Measurements from ENCODE around the gene IRAK1. TPM values are rescaled to one million over a fixed set of nuclear protein-coding genes. Genes with fewer than 3 reads are reported as not detected.

The IRAK1 gene
- total RNA-seq, 1 donor, result 99.5 TPM

- peaks cover 9% of the 10 kb centered on the region for H3K27me3 ChIP-seq (ENCODE audit: insufficient read depth, low read length)
These were observed 11.2 kb downstream of the IRAK1 start for GRCh38 chrX:154008521-154008920.

GRCh38 chrX:154006947-154007346 lies 12.8 kb downstream of the IRAK1 start:
- H3K27ac ChIP-seq (ENCODE audit: low read depth, low read length), result no peak overlapping the region
- peaks cover 10% of the 10 kb centered on the region for H3K27me3 ChIP-seq (ENCODE audit: insufficient read depth, low read length)
- no peak overlapping the region for H3K4me3 ChIP-seq (ENCODE audit: insufficient read depth, low read length)
- H3K9me3 ChIP-seq (ENCODE audit: low read depth, low read length), result no peaks in the 10 kb centered on the region
- H3K4me1 ChIP-seq (ENCODE audit: insufficient read depth, low read length), result peaks cover 7% of the 10 kb centered on the region
- no peak overlapping the region for H2AFZ ChIP-seq (ENCODE audit: low read length)
- H4K20me1 ChIP-seq (ENCODE audit: insufficient read depth, low read length), result no peaks in the 10 kb centered on the region
- H3K4me2 ChIP-seq (ENCODE audit: insufficient read depth, low read length), result no peak overlapping the region
- H3K36me3 ChIP-seq (ENCODE audit: insufficient read depth, low read length), result peaks cover 20% of the 10 kb centered on the region
- no peak for TF ChIP-seq CTCF (IDR thresholded peaks at IDR 0.05; ENCODE audit: extremely low read depth, low read depth, low read length)
- H3K79me2 ChIP-seq (ENCODE audit: insufficient read depth, low read length), result no peaks in the 10 kb centered on the region
- peak; percentile 13 for DNase-seq (ENCODE audit: insufficient read length, low spot score, missing footprints)

More at GRCh38 chrX:154008521-154008920, 11.2 kb downstream of the IRAK1 start:
- Histone ChIP-seq H3K36me3 (ENCODE audit: insufficient read depth, low read length) (peaks cover 33% of the 10 kb centered on the region), H2AFZ (ENCODE audit: low read length) (no peak overlapping the region), H3K4me3 (ENCODE audit: insufficient read depth, low read length) (no peak overlapping the region), H3K27ac (ENCODE audit: low read depth, low read length) (no peak overlapping the region), H3K4me1 (ENCODE audit: insufficient read depth, low read length) (no peaks in the 10 kb centered on the region), H3K4me2 (ENCODE audit: insufficient read depth, low read length) (no peak overlapping the region), H3K79me2 (ENCODE audit: insufficient read depth, low read length) (peaks cover 2% of the 10 kb centered on the region), H3K9me3 (ENCODE audit: low read depth, low read length) (no peaks in the 10 kb centered on the region), H4K20me1 (ENCODE audit: insufficient read depth, low read length) (peaks cover under 1% of the 10 kb centered on the region)
- DNase-seq (ENCODE audit: insufficient read length, low spot score, missing footprints), result peak; percentile 35
- no peak for TF ChIP-seq CTCF (IDR thresholded peaks at IDR 0.05; ENCODE audit: extremely low read depth, low read depth, low read length)

GRCh38 chrX:154004315-154004714 lies 15.4 kb downstream of the IRAK1 start:
- H3K9me3 ChIP-seq (ENCODE audit: low read depth, low read length), result no peaks in the 10 kb centered on the region
- DNase-seq (ENCODE audit: insufficient read length, low spot score, missing footprints), result peak; percentile 32
- H3K4me2 ChIP-seq (ENCODE audit: insufficient read depth, low read length), result peak overlapping the region; percentile 26
- H3K27ac ChIP-seq (ENCODE audit: low read depth, low read length), result no peak overlapping the region
- H3K4me3 ChIP-seq (ENCODE audit: insufficient read depth, low read length), result no peak overlapping the region
- no peak for TF ChIP-seq CTCF (IDR thresholded peaks at IDR 0.05; ENCODE audit: extremely low read depth, low read depth, low read length)
- H2AFZ ChIP-seq (ENCODE audit: low read length), result no peak overlapping the region
- peaks cover 10% of the 10 kb centered on the region for H3K4me1 ChIP-seq (ENCODE audit: insufficient read depth, low read length)
- H3K36me3 ChIP-seq (ENCODE audit: insufficient read depth, low read length), result peaks cover 4% of the 10 kb centered on the region
- no peaks in the 10 kb centered on the region for H4K20me1 ChIP-seq (ENCODE audit: insufficient read depth, low read length)
- H3K27me3 ChIP-seq (ENCODE audit: insufficient read depth, low read length), result peaks cover 10% of the 10 kb centered on the region
- H3K79me2 ChIP-seq (ENCODE audit: insufficient read depth, low read length), result no peaks in the 10 kb centered on the region

DNA sequence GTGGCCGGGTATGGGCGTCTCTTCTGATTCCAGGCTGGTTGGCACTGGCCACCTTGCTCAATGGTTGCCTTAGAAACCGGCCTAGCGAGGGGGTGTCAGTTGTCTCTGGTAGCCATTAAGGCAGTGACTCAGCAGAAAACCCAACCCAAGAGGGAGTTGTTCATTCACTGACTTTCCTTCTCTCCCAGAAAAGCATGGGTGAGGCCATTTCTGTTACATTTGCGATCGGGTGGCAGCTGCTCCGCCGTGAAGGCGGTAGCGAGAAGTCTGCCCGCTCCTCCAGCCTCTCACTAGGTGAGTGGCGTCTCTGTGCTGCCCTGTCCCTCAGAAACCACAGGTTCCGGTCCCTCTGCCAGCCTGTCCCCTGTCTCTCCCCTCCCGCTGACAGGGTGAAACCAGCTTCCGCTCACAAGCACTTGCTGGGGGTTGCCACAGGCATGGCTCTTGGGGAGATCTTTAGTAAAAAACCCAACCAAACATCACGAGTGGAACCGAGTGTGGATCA lies 17.4 kb downstream of the IRAK1 start:
- Histone ChIP-seq H3K4me2 (ENCODE audit: insufficient read depth, low read length) (peak overlapping the region; percentile 51), H3K27me3 (ENCODE audit: insufficient read depth, low read length) (peaks cover 14% of the 10 kb centered on the region), H4K20me1 (ENCODE audit: insufficient read depth, low read length) (no peaks in the 10 kb centered on the region), H3K4me1 (ENCODE audit: insufficient read depth, low read length) (peaks cover 10% of the 10 kb centered on the region), H3K4me3 (ENCODE audit: insufficient read depth, low read length) (no peak overlapping the region), H3K79me2 (ENCODE audit: insufficient read depth, low read length) (no peaks in the 10 kb centered on the region), H3K9me3 (ENCODE audit: low read depth, low read length) (no peaks in the 10 kb centered on the region), H3K27ac (ENCODE audit: low read depth, low read length) (peak overlapping the region; percentile 53), H2AFZ (ENCODE audit: low read length) (peak overlapping the region; percentile 36), H3K36me3 (ENCODE audit: insufficient read depth, low read length) (peaks cover 1% of the 10 kb centered on the region)
- TF ChIP-seq CTCF (IDR thresholded peaks at IDR 0.05; ENCODE audit: extremely low read depth, low read depth, low read length), result no peak
- DNase-seq (ENCODE audit: insufficient read length, low spot score, missing footprints), result peak; percentile 93
